ENCODE measurements around the gene SLC25A30. TPM values are rescaled to one million over a fixed set of nuclear protein-coding genes. Genes with fewer than 3 reads are reported as not detected.

Gene SLC25A30
- total RNA-seq, 6 experiments from 2014 or later: 16.5 to 27.2 (median 18.8) TPM

DNA sequence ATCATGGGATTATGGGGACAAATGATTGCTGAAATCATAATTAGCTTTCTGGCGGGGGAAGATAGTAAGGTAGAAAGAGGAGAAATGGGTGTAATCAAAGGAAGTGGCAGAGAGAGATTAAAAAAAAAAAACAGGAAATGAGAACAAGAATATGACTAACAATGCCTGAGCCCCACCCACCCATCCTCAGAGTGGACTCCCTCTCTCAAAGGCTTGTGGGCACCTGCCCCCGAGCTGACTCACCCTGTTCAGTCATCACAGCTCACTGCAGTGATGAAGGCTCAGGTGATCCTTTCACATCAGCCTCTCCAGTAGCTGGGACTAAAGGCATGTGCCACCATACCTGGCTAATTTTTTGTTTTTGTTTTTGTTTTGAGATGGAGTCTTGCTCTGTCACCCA, 50.8 kb downstream of the SLC25A30 start:
- DNase-seq: peak; percentile 83
- Mint-ChIP-seq H3K4me1 (ENCODE audit: low read depth) (peaks cover 35% of the 10 kb centered on the region), H3K9me3 (peaks cover 5% of the 10 kb centered on the region; the same call in 1 of the 2 replicates), H3K27me3 (ENCODE audit: insufficient read depth) (peaks cover 7% of the 10 kb centered on the region; the same call in 1 of the 2 replicates), H3K36me3 (ENCODE audit: low read depth) (peaks cover 17% of the 10 kb centered on the region), H3K4me3 (no peak overlapping the region), H3K27ac (peak overlapping the region; percentile 75)
- TF ChIP-seq, protein P1, sequence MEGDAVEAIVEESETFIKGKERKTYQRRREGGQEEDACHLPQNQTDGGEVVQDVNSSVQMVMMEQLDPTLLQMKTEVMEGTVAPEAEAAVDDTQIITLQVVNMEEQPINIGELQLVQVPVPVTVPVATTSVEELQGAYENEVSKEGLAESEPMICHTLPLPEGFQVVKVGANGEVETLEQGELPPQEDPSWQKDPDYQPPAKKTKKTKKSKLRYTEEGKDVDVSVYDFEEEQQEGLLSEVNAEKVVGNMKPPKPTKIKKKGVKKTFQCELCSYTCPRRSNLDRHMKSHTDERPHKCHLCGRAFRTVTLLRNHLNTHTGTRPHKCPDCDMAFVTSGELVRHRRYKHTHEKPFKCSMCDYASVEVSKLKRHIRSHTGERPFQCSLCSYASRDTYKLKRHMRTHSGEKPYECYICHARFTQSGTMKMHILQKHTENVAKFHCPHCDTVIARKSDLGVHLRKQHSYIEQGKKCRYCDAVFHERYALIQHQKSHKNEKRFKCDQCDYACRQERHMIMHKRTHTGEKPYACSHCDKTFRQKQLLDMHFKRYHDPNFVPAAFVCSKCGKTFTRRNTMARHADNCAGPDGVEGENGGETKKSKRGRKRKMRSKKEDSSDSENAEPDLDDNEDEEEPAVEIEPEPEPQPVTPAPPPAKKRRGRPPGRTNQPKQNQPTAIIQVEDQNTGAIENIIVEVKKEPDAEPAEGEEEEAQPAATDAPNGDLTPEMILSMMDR (IDR thresholded peaks at IDR 0.05): no peak

DNA sequence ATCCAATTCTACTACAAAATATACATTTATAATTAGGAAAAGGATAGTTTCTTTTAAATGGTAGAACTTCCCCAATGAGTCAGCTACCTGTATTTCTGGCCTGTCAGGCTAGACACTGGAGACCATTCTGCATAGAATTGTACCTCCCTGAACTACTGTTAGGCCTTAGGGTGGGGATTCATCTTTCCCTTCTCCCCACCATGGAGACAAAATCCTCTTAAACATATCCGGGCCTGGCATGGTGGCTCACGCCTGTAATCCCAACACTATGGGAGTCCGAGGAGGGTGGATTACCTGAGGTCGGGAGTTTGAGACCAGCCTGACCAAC, 52.7 kb downstream of the SLC25A30 start:
- TF ChIP-seq, protein P1 (IDR thresholded peaks at IDR 0.05): no peak
- DNase-seq: no peak
- Mint-ChIP-seq H3K36me3 (ENCODE audit: low read depth) (peaks cover 25% of the 10 kb centered on the region), H3K4me3 (no peak overlapping the region), H3K4me1 (ENCODE audit: low read depth) (peaks cover 37% of the 10 kb centered on the region), H3K27me3 (ENCODE audit: insufficient read depth) (peaks cover 7% of the 10 kb centered on the region; the same call in 1 of the 2 replicates), H3K9me3 (peaks cover 5% of the 10 kb centered on the region), H3K27ac (no peak overlapping the region)

DNA sequence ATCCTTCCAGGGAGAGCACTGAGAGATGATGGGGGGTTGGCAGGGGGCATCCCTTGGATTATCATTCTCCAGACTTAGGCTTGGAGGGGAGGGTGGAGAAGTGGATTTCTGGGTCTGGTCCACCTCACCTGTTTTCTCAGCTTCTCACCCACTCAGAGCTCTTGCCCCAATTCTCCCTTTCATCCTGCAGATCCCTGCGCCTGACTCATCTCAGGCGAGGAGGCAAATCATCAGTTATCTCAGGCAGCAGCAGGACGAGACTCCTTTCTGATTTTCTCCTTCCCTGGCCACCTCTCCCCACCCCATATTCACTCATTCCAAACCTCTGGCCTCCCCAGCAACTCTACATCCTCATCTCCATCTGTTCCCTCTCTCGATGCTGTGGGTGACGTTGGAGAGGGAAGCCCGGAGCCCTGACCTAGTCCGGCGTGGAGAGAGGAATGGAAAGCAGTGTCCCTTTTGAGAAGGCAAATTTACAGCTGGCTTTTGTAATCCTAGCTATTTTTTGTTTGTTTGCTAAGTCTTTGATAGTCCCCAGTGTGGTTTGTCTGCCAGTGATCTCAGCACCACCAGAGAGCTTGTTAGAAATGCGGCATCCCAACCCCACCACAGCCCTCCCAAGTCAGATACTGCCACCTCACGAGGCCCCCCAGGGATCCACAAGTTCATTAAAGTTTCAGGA, 53.2 kb downstream of the SLC25A30 start:
- Mint-ChIP-seq H3K36me3 (ENCODE audit: low read depth) (peaks cover 30% of the 10 kb centered on the region), H3K27ac (no peak overlapping the region), H3K4me3 (no peak overlapping the region), H3K4me1 (ENCODE audit: low read depth) (peaks cover 37% of the 10 kb centered on the region), H3K27me3 (ENCODE audit: insufficient read depth) (peaks cover 7% of the 10 kb centered on the region; the same call in 1 of the 2 replicates), H3K9me3 (peaks cover 5% of the 10 kb centered on the region)
- TF ChIP-seq, protein P1 (IDR thresholded peaks at IDR 0.05): no peak
- no peak for DNase-seq

- H3K27ac Mint-ChIP-seq: no peak overlapping the region
- peaks cover 22% of the 10 kb centered on the region for H3K4me1 Mint-ChIP-seq (ENCODE audit: low read depth)
- no peak overlapping the region for H3K4me3 Mint-ChIP-seq
- TF ChIP-seq, protein P1 (IDR thresholded peaks at IDR 0.05): peak; percentile 50; the same call in 1 of the 2 replicates
- peaks cover 40% of the 10 kb centered on the region for H3K36me3 Mint-ChIP-seq (ENCODE audit: low read depth)
- peaks cover 5% of the 10 kb centered on the region for H3K27me3 Mint-ChIP-seq (ENCODE audit: insufficient read depth)
- no peak for DNase-seq
- H3K9me3 Mint-ChIP-seq: peaks cover 5% of the 10 kb centered on the region
Measured at GRCh38 chr13:45362939-45363338, 55.2 kb downstream of the SLC25A30 start.

GRCh38 chr13:45361596-45362206, 56.5 kb downstream of the SLC25A30 start:
- peaks cover 5% of the 10 kb centered on the region for H3K27me3 Mint-ChIP-seq (ENCODE audit: insufficient read depth)
- peaks cover 5% of the 10 kb centered on the region for H3K9me3 Mint-ChIP-seq
- H3K4me1 Mint-ChIP-seq (ENCODE audit: low read depth): peaks cover 13% of the 10 kb centered on the region
- DNase-seq: peak; percentile 27
- no peak overlapping the region for H3K4me3 Mint-ChIP-seq
- peak overlapping the region; percentile 73 for H3K27ac Mint-ChIP-seq
- peaks cover 48% of the 10 kb centered on the region for H3K36me3 Mint-ChIP-seq (ENCODE audit: low read depth)
- TF ChIP-seq, protein P1 (IDR thresholded peaks at IDR 0.05): no peak

Data from HFFc6 (cell line).